K562 (cell line): ENCODE results near the gene SNRNP200. TPM values are rescaled to one million over a fixed set of nuclear protein-coding genes. Genes with fewer than 3 reads are reported as not detected.
A peak's percentile ranks its signal among the peaks of the same experiment; 100 is the strongest.

Experiments used
- CREB3L1 ChIP-seq: fragments of 450-650 bp; IDR thresholded peaks from 2 replicates; pipeline ENCODE4 v1.6.1; 2014; ENCODE audit warnings: low read depth, mild to moderate bottlenecking, moderate library complexity, borderline replicate concordance
- ETV1 ChIP-seq: fragments of 450-650 bp; conservative IDR thresholded peaks from 2 replicates; pipeline ENCODE4 v1.6.1; 2016; ENCODE audit warnings: missing genetic modification characterization, control low read depth, low read depth, missing compliant biosample characterization
- GMEB1 ChIP-seq: fragments of 250-450 bp; sonication (Bioruptor Pico); IDR thresholded peaks from 2 replicates; pipeline ENCODE4 v1.4.0; 2020; ENCODE audit warnings: mild to moderate bottlenecking
- KAT7 ChIP-seq: sonication (generic); formaldehyde crosslinking; IDR thresholded peaks from 2 replicates; pipeline ENCODE4 v1.8.0; 2022; ENCODE audit warnings: missing genetic modification reagents, mild to moderate bottlenecking, borderline replicate concordance
- POLR2B ChIP-seq: fragments of 450-650 bp; IDR thresholded peaks from 2 replicates; pipeline ENCODE4 v1.6.1; 2018; ENCODE audit warnings: low read depth; ENCODE audit not compliant: partially characterized antibody
- RBM17 ChIP-seq: fragments of 200-400 bp; formaldehyde crosslinking; IDR thresholded peaks from 2 replicates; pipeline ENCODE4 v1.6.1; 2017; ENCODE audit warnings: low read depth, mild to moderate bottlenecking, low read length, borderline replicate concordance
- SIN3B ChIP-seq: fragments of 450-650 bp; IDR thresholded peaks from 2 replicates; pipeline ENCODE4 v1.6.1; 2017; ENCODE audit warnings: low read depth, mild to moderate bottlenecking, moderate library complexity
- TAL1 ChIP-seq: fragments of 450-650 bp; IDR thresholded peaks from 2 replicates; pipeline ENCODE4 v1.6.1; 2016; ENCODE audit warnings: mild to moderate bottlenecking
- TBP ChIP-seq: optimal IDR thresholded peaks from 2 replicates; pipeline ENCODE3; 2011; ENCODE audit warnings: low read depth, low read length, improper control_type of control experiment
- TCFL5 ChIP-seq: fragments of 250-450 bp; sonication (Bioruptor Pico); conservative IDR thresholded peaks from 2 replicates; pipeline ENCODE4 v1.6.1; 2021; ENCODE audit warnings: mild to moderate bottlenecking, moderate library complexity, matching md5 sums
- TOE1 ChIP-seq, 2 experiments: fragments of 450-650 bp in 1 of 2; sonication (generic) in 1 of 2; formaldehyde crosslinking in 1 of 2; IDR thresholded peaks; 2 replicates each; pipeline versions ENCODE4 v1.7.1 to v1.8.0; 2016 to 2022; ENCODE audit warnings: borderline replicate concordance in 2 of 2, mild to moderate bottlenecking in 2 of 2, antibody characterized with exemption in 1 of 2, inconsistent platforms in 1 of 2, low read depth in 1 of 2, missing genetic modification reagents in 1 of 2, moderate library complexity in 1 of 2
- U2AF1 ChIP-seq: fragments of 200-400 bp; formaldehyde crosslinking; optimal IDR thresholded peaks from 2 replicates; pipeline ENCODE3; 2017; ENCODE audit warnings: mild to moderate bottlenecking, low read depth, low read length, moderate library complexity
- XRCC4 ChIP-seq: IDR thresholded peaks from one replicate; pipeline ENCODE4 v1.6.1; 2011; ENCODE audit not compliant: insufficient read depth, insufficient read length; ENCODE audit errors: extremely low read depth
- ZNF124 ChIP-seq: sonication (generic); formaldehyde crosslinking; IDR thresholded peaks from 2 replicates; pipeline ENCODE4 v1.8.1; 2022; ENCODE audit warnings: missing genetic modification reagents
- ZNF395 ChIP-seq: fragments of 200-800 bp; sonication (Bioruptor generic); IDR thresholded peaks from 2 replicates; pipeline ENCODE4 v1.6.1; 2017; ENCODE audit warnings: missing genetic modification characterization, missing compliant biosample characterization
- ZNF699 ChIP-seq: fragments of 250-450 bp; sonication (Bioruptor Pico); IDR thresholded peaks from 2 replicates; pipeline ENCODE4 v1.8.0; 2021; ENCODE audit warnings: mild to moderate bottlenecking, moderate library complexity; ENCODE audit not compliant: insufficient replicate concordance
- polyA plus RNA-seq, 8 experiments: library from polyadenylated mRNA; depleted of rRNA in 4 of 8; stranded (reverse) in 5 of 8; unstranded in 3 of 8; fragments of >200 nt; fragmentation: Nextera tagmentation in 2 of 8; fragmentation: Illumina TruSeq in 1 of 8; extraction: Ambion mirVana in 2 of 8; extraction: Trizol in 1 of 8; gene quantifications; 2 replicates each; pipeline versions ENCODE4 v1.2.1 to v1.2.3, GENCODE V29; 2011 to 2014; ENCODE audit warnings: inconsistent platforms in 1 of 8, missing spikeins in 1 of 8
- total RNA-seq, 7 experiments: library from RNA; depleted of rRNA in 6 of 7; stranded (reverse); fragments of >200 nt in 6 of 7; fragmentation: Illumina TruSeq in 2 of 7; extraction: Trizol in 2 of 7; gene quantifications; 2 replicates each; pipeline versions ENCODE4 v1.2.1 to v1.2.3, GENCODE V29; 2011 to 2021; ENCODE audit warnings: low replicate concordance in 1 of 7

Gene SNRNP200
- total and polyA plus RNA-seq, 9 of the 15 experiments (the other 6 are each of a cell fraction or from before 2014, with no cell fraction given), result 76.1 to 231 (median 155) TPM

GRCh38 chr2:96265349-96265839, 40.0 kb downstream of the SNRNP200 start (continued):
- peak; percentile 60; the same call in 1 of the 2 replicates for TF ChIP-seq ZNF395 (CRISPR knock-in tag)
- TF ChIP-seq TOE1 (IDR thresholded peaks at IDR 0.05; ENCODE audit: borderline replicate concordance), result 0 out of 2 replicates have a peak, but pooled peaks have one; percentile 69
- no peak for TF ChIP-seq TOE1 (CRISPR knock-in tag; IDR thresholded peaks at IDR 0.05; ENCODE audit: borderline replicate concordance, low read depth)
- no peak for TF ChIP-seq TBP
- no peak for TF ChIP-seq TCFL5 (CRISPR knock-in tag)
- no peak for TF ChIP-seq CREB3L1
- no peak for TF ChIP-seq RBM17
- TF ChIP-seq GMEB1 (CRISPR knock-in tag), result no peak
- TF ChIP-seq ZNF124, result no peak
- TF ChIP-seq POLR2B, result no peak
- TF ChIP-seq ETV1 (tag), result no peak
- no peak for TF ChIP-seq TAL1
- 0 out of 2 replicates have a peak, but pooled peaks have one; percentile 26 for TF ChIP-seq SIN3B
- no peak for TF ChIP-seq U2AF1
- TF ChIP-seq ZNF699 (CRISPR knock-in tag), result no peak
- TF ChIP-seq KAT7 (CRISPR knock-in tag), result 0 out of 2 replicates have a peak, but pooled peaks have one; percentile 9
- TF ChIP-seq XRCC4, result no peak
- TF ChIP-seq, all 486 proteins: peak for 18
